Keratinocyte (primary cell): ENCODE data around the gene CLEC3B. TPM values are rescaled to one million over a fixed set of nuclear protein-coding genes. Genes with fewer than 3 reads are reported as not detected.

Experiments used
- DNase-seq: peaks from one replicate; pipeline ENCODE4 v3.0.0-alpha.2; 2011; ENCODE audit warnings: low read depth, missing footprints, low spot score
- FAIRE-seq: peaks from 2 replicates; lab custom pipeline; 2011; peaks lifted over from hg19 to GRCh38; lab: Jason Lieb, UNC
- H2AFZ ChIP-seq: 2 replicates; pipeline ENCODE4 v1.6.0; 2012; ENCODE audit warnings: low read length, control low read depth, inconsistent platforms; ENCODE audit not compliant: control insufficient read depth
- H3K27ac ChIP-seq: 2 replicates; pipeline ENCODE4 v1.5.1; 2011; ENCODE audit warnings: low read length; ENCODE audit not compliant: control insufficient read depth, insufficient read depth
- H3K27me3 ChIP-seq: 3 replicates; pipeline ENCODE4 v1.6.0; 2011; ENCODE audit warnings: low read length; ENCODE audit not compliant: control insufficient read depth, insufficient read depth; ENCODE audit errors: extremely low read depth
- H3K36me3 ChIP-seq, 2 experiments: 2 replicates in 1 of 2; 3 replicates in 1 of 2; pipeline ENCODE4 v1.5.1; 2011; ENCODE audit warnings: low read length in 2 of 2, mild to moderate bottlenecking in 1 of 2; ENCODE audit not compliant: control insufficient read depth in 2 of 2, insufficient read depth in 2 of 2; ENCODE audit errors: extremely low read depth in 1 of 2
- H3K4me1 ChIP-seq: 3 replicates; pipeline ENCODE4 v1.5.1; 2011; ENCODE audit warnings: low read length; ENCODE audit not compliant: control insufficient read depth, insufficient read depth; ENCODE audit errors: extremely low read depth
- H3K4me2 ChIP-seq: 3 replicates; pipeline ENCODE4 v1.6.0; 2011; ENCODE audit warnings: low read depth, low read length; ENCODE audit not compliant: control insufficient read depth, insufficient read depth; ENCODE audit errors: extremely low read depth
- H3K4me3 ChIP-seq, 3 experiments: fragments of 200-600 bp in 1 of 3; sonication (generic) in 1 of 3; 2 replicates in 2 of 3; 3 replicates in 1 of 3; pipeline ENCODE4 v1.5.1; 2011 to 2016; ENCODE audit warnings: low read length in 3 of 3, mild to moderate bottlenecking in 3 of 3, control low read depth in 2 of 3, inconsistent platforms in 1 of 3, low read depth in 1 of 3, mixed read lengths in 1 of 3, mixed run types in 1 of 3, moderate library complexity in 1 of 3; ENCODE audit not compliant: control insufficient read depth in 2 of 3, insufficient read depth in 2 of 3; ENCODE audit errors: extremely low read depth in 1 of 3
- H3K79me2 ChIP-seq: 2 replicates; pipeline ENCODE4 v1.6.0; 2012; ENCODE audit warnings: low read length; ENCODE audit not compliant: control insufficient read depth, insufficient read depth
- H3K9ac ChIP-seq: 3 replicates; pipeline ENCODE4 v1.6.0; 2011; ENCODE audit warnings: low read length; ENCODE audit not compliant: control insufficient read depth, insufficient read depth; ENCODE audit errors: extremely low read depth
- H3K9me1 ChIP-seq: 3 replicates; pipeline ENCODE4 v1.6.0; 2011; ENCODE audit warnings: low read length; ENCODE audit not compliant: control insufficient read depth, insufficient read depth; ENCODE audit errors: extremely low read depth
- H3K9me3 ChIP-seq: 2 replicates; pipeline ENCODE4 v1.5.1; 2012; ENCODE audit warnings: low read depth, low read length; ENCODE audit not compliant: control insufficient read depth
- H4K20me1 ChIP-seq: 3 replicates; pipeline ENCODE4 v1.6.0; 2011; ENCODE audit warnings: low read length; ENCODE audit not compliant: control insufficient read depth, insufficient read depth; ENCODE audit errors: extremely low read depth
- CTCF ChIP-seq, 3 experiments: IDR thresholded peaks in 1 of 3; conservative IDR thresholded peaks in 1 of 3; optimal IDR thresholded peaks in 1 of 3; 2 replicates in 2 of 3; 3 replicates in 1 of 3; pipeline versions ENCODE3 to v1.5.1; 2011; ENCODE audit warnings: low read length in 3 of 3, mild to moderate bottlenecking in 3 of 3, moderate library complexity in 2 of 3, control low read depth in 1 of 3, inconsistent platforms in 1 of 3; ENCODE audit not compliant: insufficient read depth in 2 of 3; ENCODE audit errors: extremely low read depth in 1 of 3
- EZH2 ChIP-seq: IDR thresholded peaks from one replicate; pipeline ENCODE4 v1.6.1; 2012; ENCODE audit warnings: inconsistent platforms, mild to moderate bottlenecking, low read length, moderate library complexity
- dilution Hi-C: fragments of 300-500 bp; cut with MboI; formaldehyde crosslinking; loops from one replicate; pipeline ENCODE4 v1.7.0; 2020; ENCODE audit warnings: low sequenced_read_pairs; ENCODE audit not compliant: extremely low pct_ligation_motif_present
- polyA plus RNA-seq, 5 experiments: library from polyadenylated mRNA; depleted of rRNA in 3 of 5; stranded (reverse) in 3 of 5; stranded (forward) in 1 of 5; unstranded in 1 of 5; fragments of >200 nt; gene quantifications; 1 replicate in 1 of 5; 2 replicates in 3 of 5; 3 replicates in 1 of 5; pipeline versions ENCODE4 v1.2.1 to v1.2.3, GENCODE V29; 2011 to 2012; ENCODE audit warnings: missing spikeins in 2 of 5, low read depth in 1 of 5, low replicate concordance in 1 of 5

Gene CLEC3B
- polyA plus RNA-seq, 1 donor (not counting 4 experiments of a cell fraction or from before 2014, with no cell fraction given), result not detected

- Histone ChIP-seq H3K27ac (no peak overlapping the region), H3K9ac (no peak overlapping the region), H3K79me2 (no peaks in the 10 kb centered on the region), H3K4me1 (peaks cover 11% of the 10 kb centered on the region), H3K4me3 (no peak overlapping the region), H3K27me3 (no peaks in the 10 kb centered on the region), H3K4me2 (no peak overlapping the region), H3K9me1 (no peaks in the 10 kb centered on the region), H3K9me3 (no peaks in the 10 kb centered on the region), H2AFZ (no peak overlapping the region), H3K36me3 (peaks cover 2 to 11% of the 10 kb centered on the region in 2 experiments), H4K20me1 (no peaks in the 10 kb centered on the region)
- TF ChIP-seq CTCF (optimal IDR thresholded peaks at IDR 0.05 in 1 of 3, IDR thresholded peaks at IDR 0.05 in 1 of 3, conservative IDR thresholded peaks at IDR 0.05 in 1 of 3; ENCODE audit: extremely low read depth in 1 of 3, insufficient read depth in 2 of 3, low read length in 3 of 3), result no peak
- TF ChIP-seq EZH2, result no peak
- DNase-seq (no peak), FAIRE-seq (no peak)
- dilution Hi-C loops, result no loop called here
These were observed 9.2 kb upstream of the CLEC3B start for GRCh38 chr3:45016916-45017315.

GRCh38 chr3:45017821-45018220, 8.3 kb upstream of the CLEC3B start:
- FAIRE-seq (no peak), DNase-seq (no peak)
- Histone ChIP-seq H3K9me3 (no peaks in the 10 kb centered on the region), H3K4me2 (no peak overlapping the region), H3K36me3 (peaks cover 2 to 5% of the 10 kb centered on the region in 2 experiments), H3K27me3 (no peaks in the 10 kb centered on the region), H2AFZ (no peak overlapping the region), H3K27ac (no peak overlapping the region), H3K79me2 (no peaks in the 10 kb centered on the region), H3K4me1 (peaks cover 4% of the 10 kb centered on the region), H3K9ac (no peak overlapping the region), H4K20me1 (no peaks in the 10 kb centered on the region), H3K4me3 (no peak overlapping the region), H3K9me1 (no peaks in the 10 kb centered on the region)
- TF ChIP-seq CTCF (optimal IDR thresholded peaks at IDR 0.05 in 1 of 3, IDR thresholded peaks at IDR 0.05 in 1 of 3, conservative IDR thresholded peaks at IDR 0.05 in 1 of 3; ENCODE audit: extremely low read depth in 1 of 3, insufficient read depth in 2 of 3, low read length in 3 of 3) (no peak), EZH2 (no peak)
- dilution Hi-C loops, result no loop called here
